Measurements from ENCODE around the gene TMBIM1. TPM values are rescaled to one million over a fixed set of nuclear protein-coding genes. Genes with fewer than 3 reads are reported as not detected.
A peak's percentile ranks its signal among the peaks of the same experiment; 100 is the strongest.

The TMBIM1 gene, protein sequence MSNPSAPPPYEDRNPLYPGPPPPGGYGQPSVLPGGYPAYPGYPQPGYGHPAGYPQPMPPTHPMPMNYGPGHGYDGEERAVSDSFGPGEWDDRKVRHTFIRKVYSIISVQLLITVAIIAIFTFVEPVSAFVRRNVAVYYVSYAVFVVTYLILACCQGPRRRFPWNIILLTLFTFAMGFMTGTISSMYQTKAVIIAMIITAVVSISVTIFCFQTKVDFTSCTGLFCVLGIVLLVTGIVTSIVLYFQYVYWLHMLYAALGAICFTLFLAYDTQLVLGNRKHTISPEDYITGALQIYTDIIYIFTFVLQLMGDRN
- total RNA-seq = 100 to 1,000 TPM; 101 to 160 (median 126) TPM
- long read RNA-seq, transcript TMBIM1-201 (12 exons, 2,371 nt) = major isoform, 14 of 21 reads
- long read RNA-seq, partial matches to known transcripts = 4 of 21 reads
- long read RNA-seq, other reads (novel, unspliced or antisense) = 3 of 21 reads

DNA sequence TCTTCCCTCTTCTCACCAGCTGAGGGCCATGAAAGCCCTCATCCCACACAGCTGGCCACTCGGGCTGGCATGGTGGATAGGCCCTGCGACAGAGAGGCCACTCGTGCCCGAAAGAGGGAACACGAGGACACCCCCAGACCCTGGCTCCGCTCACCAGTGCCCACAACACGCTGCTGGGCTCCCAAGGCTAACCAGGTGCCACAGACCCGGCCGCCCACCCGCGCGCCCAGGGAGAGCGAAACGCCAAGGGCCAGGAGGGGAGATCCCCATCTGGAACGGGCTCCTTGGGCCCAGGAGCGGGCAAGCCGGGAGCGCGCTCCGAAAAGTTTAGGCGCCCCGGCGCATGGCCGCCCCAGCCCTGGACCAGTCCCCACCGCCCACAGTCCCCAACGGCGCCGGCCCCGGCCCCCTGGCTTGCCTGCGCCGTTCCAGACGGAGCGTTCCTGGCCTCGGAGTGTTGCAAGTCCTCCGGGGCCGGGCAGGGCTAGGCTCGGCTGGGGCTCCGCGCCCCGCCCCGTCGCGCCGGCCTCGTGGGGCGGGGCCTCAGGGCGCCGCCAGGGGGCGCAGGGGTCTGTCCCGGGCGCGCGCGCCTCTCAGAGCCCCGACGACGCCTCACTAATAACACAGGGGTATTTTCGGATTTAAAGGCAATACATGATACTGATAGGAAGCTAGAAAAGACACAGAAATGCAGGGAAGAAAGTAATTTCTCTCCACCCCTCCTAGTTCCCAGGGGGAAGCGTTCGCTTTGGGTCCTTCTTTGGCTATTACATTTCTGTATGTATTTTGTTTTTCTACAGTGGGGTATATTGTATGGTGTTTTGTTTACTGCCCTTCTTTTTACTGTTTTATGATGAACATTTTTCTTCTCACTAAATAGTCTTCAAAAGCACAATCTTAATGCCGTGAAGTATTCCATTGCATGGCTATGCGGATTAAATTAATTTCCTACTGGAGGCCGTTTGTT, at the start of gene TMBIM1:
Gene TMBIM1, minus strand, starts transcription at position 456 of the 967 bp plus-strand sequence. CDS start 10,362 bp downstream, outside the sequence.
- Histone ChIP-seq H3K4me1 (peaks cover 0 to 69% (median 39%) of the 10 kb centered on the region in 4 donors), H3K36me3 (no peaks in the 10 kb centered on the region), H3K27me3 (no peaks in the 10 kb centered on the region), H3K4me3 (peak within 1 kb of the TSS; percentile 67 to 96 (median 85)), H3K27ac (peak within 1 kb of the TSS; percentile 95 to 100 (median 99)), H3K9me3 (no peaks in the 10 kb centered on the region)
- DNase-seq = peak; percentile 86 to 88 (median 87)
- 12% methylated on average over 16 of the region's 63 CpGs for WGBS (ENCODE audit: insufficient coverage, low coverage, low lambda C conversion rate, missing lambda C conversion rate)
- ATAC-seq = peak; percentile 73 to 90 (median 84)
- TF ChIP-seq POLR2A (IDR thresholded peaks at IDR 0.05) = peak; percentile 97
- TF ChIP-seq, protein P1, sequence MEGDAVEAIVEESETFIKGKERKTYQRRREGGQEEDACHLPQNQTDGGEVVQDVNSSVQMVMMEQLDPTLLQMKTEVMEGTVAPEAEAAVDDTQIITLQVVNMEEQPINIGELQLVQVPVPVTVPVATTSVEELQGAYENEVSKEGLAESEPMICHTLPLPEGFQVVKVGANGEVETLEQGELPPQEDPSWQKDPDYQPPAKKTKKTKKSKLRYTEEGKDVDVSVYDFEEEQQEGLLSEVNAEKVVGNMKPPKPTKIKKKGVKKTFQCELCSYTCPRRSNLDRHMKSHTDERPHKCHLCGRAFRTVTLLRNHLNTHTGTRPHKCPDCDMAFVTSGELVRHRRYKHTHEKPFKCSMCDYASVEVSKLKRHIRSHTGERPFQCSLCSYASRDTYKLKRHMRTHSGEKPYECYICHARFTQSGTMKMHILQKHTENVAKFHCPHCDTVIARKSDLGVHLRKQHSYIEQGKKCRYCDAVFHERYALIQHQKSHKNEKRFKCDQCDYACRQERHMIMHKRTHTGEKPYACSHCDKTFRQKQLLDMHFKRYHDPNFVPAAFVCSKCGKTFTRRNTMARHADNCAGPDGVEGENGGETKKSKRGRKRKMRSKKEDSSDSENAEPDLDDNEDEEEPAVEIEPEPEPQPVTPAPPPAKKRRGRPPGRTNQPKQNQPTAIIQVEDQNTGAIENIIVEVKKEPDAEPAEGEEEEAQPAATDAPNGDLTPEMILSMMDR (IDR thresholded peaks at IDR 0.05) = peak; percentile 90 to 99 (median 97)
- intact Hi-C loops (cut with DNase I) = no loop called here

DNA sequence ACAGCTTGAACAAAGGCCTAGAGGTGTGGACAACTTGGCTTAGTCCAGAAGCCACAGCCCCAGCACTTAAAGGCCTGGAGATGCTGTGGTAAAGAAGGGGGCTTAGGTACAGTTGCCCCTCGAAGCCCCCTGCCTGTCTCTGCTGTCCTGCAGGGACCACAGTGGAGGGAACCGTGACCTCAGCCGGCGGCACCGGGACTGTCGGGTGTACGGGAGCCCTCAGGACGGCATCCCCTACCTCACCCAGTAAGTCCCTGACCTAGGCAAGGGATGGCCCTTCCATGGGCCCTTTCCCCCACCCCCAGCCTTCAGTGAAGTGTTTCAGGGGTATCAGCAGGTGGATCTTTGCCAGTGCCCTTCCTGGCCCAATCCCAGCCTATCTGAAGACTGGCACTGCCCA, 49.1 kb upstream of the TMBIM1 start:
- no CpG with 5 or more reads among the region's 8 CpGs for WGBS (ENCODE audit: insufficient coverage, low coverage, low lambda C conversion rate, missing lambda C conversion rate)
- no peaks in the 10 kb centered on the region for H3K27me3 ChIP-seq
- peaks cover 0 to 13% (median 0%) of the 10 kb centered on the region in 4 donors for H3K4me1 ChIP-seq
- intact Hi-C loops (cut with DNase I) = no loop called here
- H3K4me3 ChIP-seq = no peak overlapping the region
- H3K27ac ChIP-seq = no peak overlapping the region
- no peaks in the 10 kb centered on the region for H3K9me3 ChIP-seq
- ATAC-seq (no peak), DNase-seq (no peak)
- TF ChIP-seq, protein P1 (IDR thresholded peaks at IDR 0.05) = no peak
- no peak for TF ChIP-seq POLR2A (IDR thresholded peaks at IDR 0.05)
- H3K36me3 ChIP-seq = peaks cover 0 to 44% (median 19%) of the 10 kb centered on the region in 4 donors

DNA sequence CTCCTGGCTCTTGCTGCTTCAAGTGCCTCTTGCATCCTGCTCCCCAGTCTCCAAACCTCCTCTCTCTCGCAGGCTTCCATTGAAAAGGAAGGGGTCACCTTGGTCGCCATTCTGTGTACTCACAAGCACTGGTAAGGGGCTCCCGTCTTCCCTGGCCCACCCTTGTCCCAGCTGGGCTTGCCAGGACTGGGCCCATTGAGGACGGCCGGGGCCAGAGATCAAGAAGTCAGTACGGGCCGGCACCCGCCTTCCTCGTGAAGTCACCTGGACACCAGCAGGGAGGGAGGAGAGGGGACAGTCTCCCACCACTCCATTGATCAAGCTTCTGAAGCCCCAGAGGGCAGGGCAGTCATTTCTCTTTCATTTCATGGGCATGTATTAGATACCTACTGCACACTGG, 48.4 kb upstream of the TMBIM1 start:
- WGBS (ENCODE audit: insufficient coverage, low coverage, low lambda C conversion rate, missing lambda C conversion rate) = 87% methylated on average over 9 of the region's 9 CpGs
- no peaks in the 10 kb centered on the region for H3K9me3 ChIP-seq
- ATAC-seq (no peak), DNase-seq (no peak)
- no peaks in the 10 kb centered on the region for H3K27me3 ChIP-seq
- peaks cover 0 to 20% (median 0%) of the 10 kb centered on the region in 4 donors for H3K4me1 ChIP-seq
- H3K36me3 ChIP-seq = peaks cover 0 to 44% (median 19%) of the 10 kb centered on the region in 4 donors
- H3K27ac ChIP-seq = no peak overlapping the region
- intact Hi-C loops (cut with DNase I) = no loop called here
- H3K4me3 ChIP-seq = no peak overlapping the region
- TF ChIP-seq, protein P1 (IDR thresholded peaks at IDR 0.05) = no peak
- TF ChIP-seq POLR2A (IDR thresholded peaks at IDR 0.05) = no peak

DNA sequence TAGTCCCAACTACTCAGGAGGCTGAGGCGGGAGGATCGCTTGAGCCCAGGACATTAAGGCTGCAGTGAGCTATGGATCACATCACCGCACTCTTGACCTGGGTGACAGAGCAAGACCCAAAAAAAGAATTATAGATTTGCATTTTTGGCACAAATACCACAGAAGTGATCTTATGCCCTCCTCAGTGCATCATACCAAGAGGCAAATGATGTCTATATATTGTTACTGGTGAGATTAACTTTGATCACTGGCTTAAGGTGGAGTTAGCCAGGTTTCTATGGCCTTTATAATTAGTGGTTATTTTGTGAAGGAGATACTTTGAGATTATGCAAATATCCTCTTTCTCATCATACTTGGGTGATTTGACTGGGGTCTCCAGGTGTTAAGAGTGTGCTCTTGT, 42.2 kb upstream of the TMBIM1 start:
- ATAC-seq = no peak
- H3K4me3 ChIP-seq = no peak overlapping the region
- DNase-seq = no peak
- intact Hi-C loops (cut with DNase I) = no loop called here
- H3K36me3 ChIP-seq = peaks cover 0 to 5% (median 2%) of the 10 kb centered on the region in 4 donors
- TF ChIP-seq, protein P1 (IDR thresholded peaks at IDR 0.05) = no peak
- TF ChIP-seq POLR2A (IDR thresholded peaks at IDR 0.05) = no peak
- peak overlapping the region in 1 of 3 donors; percentile 9 for H3K27ac ChIP-seq
- no peaks in the 10 kb centered on the region for H3K9me3 ChIP-seq
- 97% methylated on average over 3 of the region's 3 CpGs for WGBS (ENCODE audit: insufficient coverage, low coverage, low lambda C conversion rate, missing lambda C conversion rate)
- peaks cover 0 to 60% (median 10%) of the 10 kb centered on the region in 4 donors for H3K4me1 ChIP-seq
- H3K27me3 ChIP-seq = no peaks in the 10 kb centered on the region

Data from right lobe of liver (tissue), 6 donors.